ENCODE measurements around the gene BEND3. TPM values are rescaled to one million over a fixed set of nuclear protein-coding genes. Genes with fewer than 3 reads are reported as not detected.
"Not testable (repeated sequence)": the region's sequence is repeated elsewhere in the genome, so short reads cannot be mapped to it uniquely, and the experiment has no call there.

The BEND3 gene
- total and polyA plus RNA-seq, 7 donors = 0.52 to 3.8 (median 1.7) TPM

DNA sequence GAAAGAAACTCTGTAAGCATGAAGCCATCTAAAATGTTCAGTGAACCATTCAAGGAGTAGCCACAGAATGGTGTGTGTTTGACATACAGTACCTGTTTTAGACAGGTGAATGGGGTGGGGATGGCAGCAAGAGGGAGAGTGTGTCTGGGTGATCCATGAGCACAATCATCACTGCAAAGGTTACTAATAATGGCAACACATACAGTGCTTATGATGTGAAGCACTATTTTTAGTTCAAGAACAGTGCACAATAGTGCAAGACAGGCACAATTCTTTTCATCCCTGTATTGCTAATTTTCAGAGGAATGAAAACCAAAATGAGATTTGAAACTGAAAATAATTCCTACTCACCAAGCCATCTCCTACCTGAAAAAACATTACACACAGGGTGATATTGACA is 14.1 kb downstream of the BEND3 start:
- peak in 3 of 4 donors; percentile 69 to 77 (median 74) for ATAC-seq

DNA sequence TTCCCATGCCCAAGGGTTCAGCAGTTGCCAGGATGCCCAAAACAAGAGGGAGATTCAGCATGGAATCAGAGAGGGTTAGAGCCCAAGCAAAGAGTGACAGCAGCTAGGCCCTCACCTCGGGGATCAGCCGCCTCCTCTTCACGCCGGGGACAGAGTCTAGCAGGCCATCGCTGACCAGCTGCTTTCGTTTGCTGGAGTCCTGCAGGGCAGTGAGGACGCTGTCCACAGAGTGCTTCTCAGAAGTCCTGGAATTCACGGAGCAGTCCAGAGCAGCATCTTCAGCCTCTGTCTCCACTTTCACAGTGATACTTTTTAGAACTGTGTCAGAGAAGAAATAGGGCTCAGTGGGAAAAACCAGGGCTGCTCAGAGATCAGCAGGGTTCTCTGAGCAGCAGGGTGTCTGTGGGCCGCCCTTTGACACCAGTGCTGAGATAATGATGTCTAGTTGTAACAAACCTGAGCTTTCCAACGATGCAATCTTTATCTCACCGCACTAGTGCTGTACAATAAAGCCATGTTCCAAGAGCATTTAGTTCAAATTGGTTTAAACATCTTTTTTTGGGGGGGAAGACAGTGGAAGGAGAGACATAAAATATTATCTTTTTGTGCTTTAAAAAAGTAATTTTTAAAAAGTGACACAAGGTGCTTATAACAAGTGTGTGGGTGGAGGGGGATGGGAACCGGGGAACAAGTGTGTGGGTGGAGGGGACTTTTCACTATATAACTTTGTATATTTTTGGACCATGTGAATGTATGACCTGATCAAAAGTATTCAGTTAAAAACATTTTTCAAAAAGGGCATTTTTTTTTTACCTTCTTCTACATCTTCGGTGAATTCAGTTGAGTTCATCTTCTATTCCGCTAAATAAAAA is 16.6 kb downstream of the BEND3 start:
- Histone ChIP-seq H3K4me1 (no peaks in the 10 kb centered on the region), H3K27me3 (ENCODE audit: insufficient read depth in 3 of 3, low read length in 2 of 3) (no peaks in the 10 kb centered on the region), H3K27ac (no peak overlapping the region), H3K9me3 (no peaks in the 10 kb centered on the region), H3K36me3 (ENCODE audit: insufficient read depth in 1 of 2, low read depth in 1 of 2) (no peaks in the 10 kb centered on the region), H3K4me3 (no peak overlapping the region)
- intact Hi-C loops (cut with DNase I) = no loop called here
- no peak for ATAC-seq
- DNase-seq = no peak
- TF ChIP-seq, protein P1, sequence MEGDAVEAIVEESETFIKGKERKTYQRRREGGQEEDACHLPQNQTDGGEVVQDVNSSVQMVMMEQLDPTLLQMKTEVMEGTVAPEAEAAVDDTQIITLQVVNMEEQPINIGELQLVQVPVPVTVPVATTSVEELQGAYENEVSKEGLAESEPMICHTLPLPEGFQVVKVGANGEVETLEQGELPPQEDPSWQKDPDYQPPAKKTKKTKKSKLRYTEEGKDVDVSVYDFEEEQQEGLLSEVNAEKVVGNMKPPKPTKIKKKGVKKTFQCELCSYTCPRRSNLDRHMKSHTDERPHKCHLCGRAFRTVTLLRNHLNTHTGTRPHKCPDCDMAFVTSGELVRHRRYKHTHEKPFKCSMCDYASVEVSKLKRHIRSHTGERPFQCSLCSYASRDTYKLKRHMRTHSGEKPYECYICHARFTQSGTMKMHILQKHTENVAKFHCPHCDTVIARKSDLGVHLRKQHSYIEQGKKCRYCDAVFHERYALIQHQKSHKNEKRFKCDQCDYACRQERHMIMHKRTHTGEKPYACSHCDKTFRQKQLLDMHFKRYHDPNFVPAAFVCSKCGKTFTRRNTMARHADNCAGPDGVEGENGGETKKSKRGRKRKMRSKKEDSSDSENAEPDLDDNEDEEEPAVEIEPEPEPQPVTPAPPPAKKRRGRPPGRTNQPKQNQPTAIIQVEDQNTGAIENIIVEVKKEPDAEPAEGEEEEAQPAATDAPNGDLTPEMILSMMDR (IDR thresholded peaks at IDR 0.05) = no peak
- 92% methylated on average over 14 of the region's 14 CpGs for WGBS, 3 donors

More for the DNA sequence above, 14.1 kb downstream of the BEND3 start:
- Histone ChIP-seq H3K36me3 (ENCODE audit: insufficient read depth in 1 of 2, low read depth in 1 of 2) (no peaks in the 10 kb centered on the region), H3K27me3 (ENCODE audit: insufficient read depth in 3 of 3, low read length in 2 of 3) (no peaks in the 10 kb centered on the region), H3K4me3 (no peak overlapping the region), H3K27ac (no peak overlapping the region), H3K4me1 (no peaks in the 10 kb centered on the region), H3K9me3 (no peaks in the 10 kb centered on the region)
- intact Hi-C loops (cut with DNase I) = no loop called here
- TF ChIP-seq, protein P1 (IDR thresholded peaks at IDR 0.05) = no peak
- no peak for DNase-seq

DNA sequence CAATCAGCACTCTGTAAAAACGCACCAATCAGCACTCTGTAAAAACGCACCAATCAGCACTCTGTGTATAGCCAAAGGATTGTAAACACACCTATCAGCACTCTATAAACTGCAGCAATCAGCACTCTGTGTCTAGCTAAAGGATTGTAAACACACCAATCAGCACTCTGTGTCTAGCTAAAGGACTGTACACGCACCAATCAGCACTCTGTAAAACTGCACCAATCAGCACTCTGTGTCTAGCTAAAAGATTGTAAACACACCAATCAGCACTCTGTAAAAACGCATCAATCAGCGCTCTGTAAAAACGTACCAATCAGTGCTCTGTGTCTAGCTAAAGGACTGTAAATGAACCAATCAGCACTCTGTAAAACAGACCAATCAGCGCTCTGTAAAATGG is 30.9 kb downstream of the BEND3 start:
- 98% methylated on average over 7 of the region's 7 CpGs for WGBS, 3 donors
- H3K27ac ChIP-seq; ATAC-seq; DNase-seq; H3K4me3 ChIP-seq; H3K36me3 ChIP-seq (ENCODE audit: insufficient read depth in 1 of 2, low read depth in 1 of 2); intact Hi-C loops (cut with DNase I); H3K27me3 ChIP-seq (ENCODE audit: insufficient read depth in 3 of 3, low read length in 2 of 3); H3K4me1 ChIP-seq; H3K9me3 ChIP-seq: not testable (repeated sequence)

DNA sequence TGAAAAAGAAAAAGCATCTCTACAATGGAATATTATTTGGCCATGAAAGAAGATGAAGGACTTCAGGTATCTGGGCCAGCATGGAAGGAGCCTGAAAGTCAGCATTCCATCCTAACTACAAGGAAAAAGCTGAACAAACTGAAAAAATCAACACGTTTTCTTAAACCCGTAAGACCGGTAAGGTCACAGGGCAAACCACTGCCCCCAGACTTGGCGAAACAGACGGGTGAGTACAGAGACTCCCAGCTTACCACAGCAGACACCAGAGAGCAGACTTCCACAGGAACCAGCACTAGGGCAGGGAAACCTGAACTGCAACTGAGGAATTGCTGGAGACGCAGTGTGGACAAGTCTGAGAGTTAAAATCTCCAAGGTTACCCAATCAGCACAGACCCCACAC is 31.4 kb downstream of the BEND3 start:
- intact Hi-C loops (cut with DNase I) = no loop called here
- 90 to 96% (median 96%) methylated on average over 6 of the region's 6 CpGs for WGBS, 3 donors
- no peak for ATAC-seq
- Histone ChIP-seq H3K9me3 (no peaks in the 10 kb centered on the region), H3K4me1 (no peaks in the 10 kb centered on the region), H3K4me3 (no peak overlapping the region), H3K27me3 (ENCODE audit: insufficient read depth in 3 of 3, low read length in 2 of 3) (no peaks in the 10 kb centered on the region), H3K36me3 (ENCODE audit: insufficient read depth in 1 of 2, low read depth in 1 of 2) (no peaks in the 10 kb centered on the region), H3K27ac (no peak overlapping the region)
- TF ChIP-seq, protein P1 (IDR thresholded peaks at IDR 0.05) = no peak
- DNase-seq = no peak

DNA sequence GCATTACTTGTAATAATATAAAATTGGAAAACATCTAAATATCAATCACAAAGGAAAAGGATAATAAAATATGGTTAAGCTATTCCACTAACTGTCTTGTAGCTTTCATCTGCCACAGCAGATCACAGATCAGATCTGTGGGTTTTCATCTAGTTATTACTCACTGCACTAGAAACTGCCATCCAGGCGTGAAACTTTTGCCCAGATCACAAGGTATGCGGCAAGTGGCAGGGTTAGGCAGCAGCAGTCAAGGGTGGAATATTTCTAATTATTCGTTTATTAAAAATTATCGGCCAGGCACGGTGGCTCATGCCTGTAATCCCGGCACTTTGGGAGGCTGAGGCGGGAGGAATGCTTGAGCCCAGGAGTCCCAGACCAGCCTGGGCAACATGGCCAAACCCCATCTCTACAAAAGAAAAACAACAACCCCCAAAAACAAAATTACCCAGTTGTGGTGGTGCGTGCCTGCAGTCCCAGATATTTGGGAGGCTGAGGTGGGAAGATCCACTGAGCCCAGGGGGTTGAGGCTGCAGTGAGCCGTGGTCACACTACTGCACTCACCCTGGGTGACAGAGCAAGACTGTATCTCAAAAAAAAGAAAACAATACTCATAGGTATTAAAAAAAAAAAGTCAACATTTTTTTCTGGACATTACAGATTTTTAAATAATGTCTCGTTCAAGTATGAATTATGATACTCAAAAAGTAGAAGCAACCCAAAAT is 32.1 kb downstream of the BEND3 start:
- H3K9me3 ChIP-seq = no peaks in the 10 kb centered on the region
- no peaks in the 10 kb centered on the region for H3K36me3 ChIP-seq (ENCODE audit: insufficient read depth in 1 of 2, low read depth in 1 of 2)
- intact Hi-C loops (cut with DNase I) = no loop called here
- 79 to 94% (median 85%) methylated on average over 10 of the region's 10 CpGs for WGBS, 3 donors
- DNase-seq (no peak), ATAC-seq (no peak)
- H3K27me3 ChIP-seq (ENCODE audit: insufficient read depth in 3 of 3, low read length in 2 of 3) = no peaks in the 10 kb centered on the region
- H3K27ac ChIP-seq = no peak overlapping the region
- H3K4me1 ChIP-seq = no peaks in the 10 kb centered on the region
- H3K4me3 ChIP-seq = no peak overlapping the region
- TF ChIP-seq, protein P1 (IDR thresholded peaks at IDR 0.05) = no peak
